GM19193 (cell line): ENCODE results near the gene PIGM.

Experiments
- POLR2A ChIP-seq: IDR thresholded peaks from 4 replicates; pipeline ENCODE4 v1.6.1; 2011; ENCODE audit not compliant: insufficient read depth, insufficient read length; ENCODE audit errors: extremely low read depth

PIGM gene

DNA sequence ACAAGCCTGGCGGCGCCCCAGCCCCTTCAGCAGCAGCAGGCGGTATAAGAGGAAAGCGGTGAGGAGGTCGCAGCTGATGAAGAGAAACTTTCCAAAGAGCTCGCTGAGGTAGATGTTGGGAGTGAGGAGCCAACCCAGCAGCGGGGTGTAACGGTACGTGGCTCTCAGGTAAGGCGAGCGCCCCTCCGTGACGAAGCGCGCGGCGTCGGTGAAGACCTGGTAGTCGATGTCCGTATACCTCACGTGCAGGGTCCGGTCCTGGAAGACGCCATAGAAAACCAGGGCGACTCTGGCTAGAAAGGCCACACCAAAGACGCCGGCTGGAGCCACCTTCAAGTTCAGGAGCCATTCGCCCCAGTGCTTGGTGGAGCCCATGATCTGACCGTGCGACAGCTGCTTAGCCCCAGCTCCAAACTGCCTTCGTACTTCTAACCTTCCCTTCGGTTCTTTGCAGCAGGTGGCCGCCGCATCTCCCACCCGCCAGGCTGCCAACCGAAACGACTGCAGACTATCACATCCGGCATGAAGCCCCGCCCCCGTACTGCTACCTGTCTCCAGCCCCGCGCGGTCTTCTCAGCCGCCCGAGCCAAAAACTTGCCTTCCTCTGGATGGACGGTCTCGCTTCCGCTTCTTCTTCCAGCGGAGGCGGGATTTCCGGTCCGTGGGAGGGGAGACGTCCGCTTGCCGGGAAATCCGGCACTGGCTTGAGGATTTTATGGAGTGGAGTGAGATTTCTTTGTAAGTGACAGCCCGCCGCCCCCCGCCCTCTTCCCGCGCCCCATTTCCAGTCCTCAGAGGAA, at the start of gene PIGM:
Gene PIGM (minus strand): TSS at position 626 of the 800 bp plus-strand sequence. CDS start 251 bp downstream, at position 375.
- peak; percentile 77 for TF ChIP-seq POLR2A

DNA sequence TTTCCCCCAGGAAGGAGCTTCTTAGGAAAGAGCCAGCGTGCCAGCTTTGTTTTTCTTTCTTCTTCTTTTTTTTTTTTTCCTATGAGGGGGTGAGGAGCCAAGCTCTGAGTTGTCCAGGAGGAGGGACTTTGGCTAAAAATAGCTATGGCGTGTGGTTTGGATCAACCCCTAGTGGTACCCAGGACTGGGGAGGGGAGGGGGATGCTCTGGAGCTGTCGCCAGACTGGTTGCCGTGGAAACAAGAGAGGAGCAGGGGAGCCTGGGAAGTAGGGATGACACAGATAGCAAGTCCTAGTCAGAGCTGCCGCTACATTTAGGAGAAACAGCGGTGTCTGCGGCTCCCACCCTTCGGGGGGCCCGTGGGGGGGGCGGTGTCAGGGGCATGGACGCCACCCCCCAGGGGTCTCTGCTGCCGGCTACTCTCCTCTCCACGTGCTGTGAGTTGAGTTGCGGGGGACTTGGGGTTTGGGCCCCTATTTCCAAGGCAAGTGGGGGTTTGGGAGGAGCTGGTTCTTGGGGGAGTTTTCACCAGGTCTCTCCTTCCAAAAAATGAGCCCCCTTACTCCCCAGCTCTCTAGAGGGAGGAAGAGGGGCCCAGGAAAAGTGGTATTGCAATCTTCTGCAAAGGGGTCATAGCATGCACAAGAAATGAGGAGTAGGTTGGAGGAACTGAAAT, 49.6 kb upstream of the PIGM start, which contains the start of gene KCNJ9:
Gene KCNJ9 (plus strand): TSS at position 278 of the 676 bp plus-strand sequence. CDS start 2,493 bp downstream, outside the sequence.
- no peak for TF ChIP-seq POLR2A

DNA sequence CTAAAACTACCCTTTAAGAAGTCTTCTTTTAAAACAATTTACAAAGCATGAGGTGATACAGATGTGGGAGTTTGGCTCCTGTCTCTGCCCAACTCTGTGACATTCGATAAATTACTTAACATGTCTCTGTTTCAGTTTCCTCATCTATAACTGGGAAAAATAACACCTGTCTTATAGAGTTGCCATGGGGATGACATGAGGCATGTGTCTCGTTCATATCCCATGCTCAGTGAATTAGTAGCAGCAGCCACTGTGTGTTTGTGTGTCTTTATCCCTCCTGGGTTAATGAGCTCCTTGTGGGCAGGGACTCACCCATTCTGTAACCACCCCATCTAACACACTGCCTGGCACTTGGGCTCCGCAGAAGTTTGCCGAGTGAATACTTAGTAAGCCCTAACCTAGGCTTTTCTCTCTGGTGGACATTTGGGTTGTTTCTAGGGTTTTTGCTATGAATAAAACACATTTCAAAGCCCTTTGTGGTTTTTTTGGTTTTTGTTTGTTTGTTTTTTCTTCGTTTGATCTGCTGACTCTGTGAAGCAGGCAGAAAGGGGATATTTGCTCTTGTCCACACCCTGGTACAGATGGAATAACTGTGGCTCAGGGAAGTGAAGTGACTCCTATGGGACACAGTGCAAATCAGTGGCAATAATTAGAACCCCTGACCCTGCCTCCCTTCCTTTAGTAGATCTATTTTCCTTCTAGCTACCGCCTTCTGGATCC, 48.8 kb upstream of the PIGM start:
- no peak for TF ChIP-seq POLR2A

DNA sequence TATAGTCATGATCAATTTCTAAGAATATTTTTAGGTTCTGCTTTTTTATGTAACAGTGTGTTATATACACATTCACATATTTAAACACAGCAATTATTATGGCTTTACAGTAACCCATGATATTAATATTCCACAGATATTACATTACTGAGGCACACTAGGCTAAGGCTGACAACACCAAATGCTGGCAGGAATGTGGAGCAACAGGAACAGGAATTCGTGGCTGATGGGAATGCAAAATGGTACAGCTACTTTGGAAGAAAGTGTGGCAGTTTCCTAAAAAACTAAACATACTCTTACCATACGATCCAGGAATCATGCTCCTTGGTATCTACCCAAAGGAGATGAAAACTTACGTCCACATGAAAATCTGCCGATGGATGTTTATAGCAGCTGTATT, 47.7 kb upstream of the PIGM start:
- no peak for TF ChIP-seq POLR2A

DNA sequence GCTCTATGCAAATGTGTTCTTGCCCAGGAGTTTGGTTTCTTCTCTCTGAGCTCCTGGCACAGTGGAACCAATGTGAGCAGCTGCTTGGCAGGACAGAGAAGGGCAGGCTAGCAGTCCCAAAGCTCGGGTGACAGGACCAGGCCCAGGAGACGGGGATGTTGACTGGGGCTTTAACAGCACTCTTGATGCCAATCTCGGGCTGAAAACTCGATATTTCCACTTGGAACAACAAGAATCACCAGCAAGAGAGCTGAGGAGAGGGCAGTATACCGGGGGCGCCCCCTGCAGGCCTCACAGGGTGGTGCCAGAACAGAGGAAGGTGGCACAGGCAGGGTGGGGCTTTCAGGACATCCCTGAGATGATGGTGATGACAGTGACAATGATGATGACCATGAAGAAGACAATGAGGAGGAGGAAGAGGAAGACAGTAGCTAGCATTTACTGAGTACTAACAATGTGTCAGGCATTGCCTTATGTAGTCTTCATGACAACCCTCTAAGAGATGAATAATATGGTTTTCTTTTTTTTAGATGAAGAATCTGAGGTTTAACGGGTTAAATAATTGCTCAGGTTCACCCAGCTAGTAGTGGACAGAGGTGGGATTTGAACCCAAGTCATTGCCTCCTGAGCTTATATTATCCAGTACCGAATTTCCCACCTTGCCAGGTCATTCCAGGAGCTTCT, 46.9 kb upstream of the PIGM start:
- no peak for TF ChIP-seq POLR2A

DNA sequence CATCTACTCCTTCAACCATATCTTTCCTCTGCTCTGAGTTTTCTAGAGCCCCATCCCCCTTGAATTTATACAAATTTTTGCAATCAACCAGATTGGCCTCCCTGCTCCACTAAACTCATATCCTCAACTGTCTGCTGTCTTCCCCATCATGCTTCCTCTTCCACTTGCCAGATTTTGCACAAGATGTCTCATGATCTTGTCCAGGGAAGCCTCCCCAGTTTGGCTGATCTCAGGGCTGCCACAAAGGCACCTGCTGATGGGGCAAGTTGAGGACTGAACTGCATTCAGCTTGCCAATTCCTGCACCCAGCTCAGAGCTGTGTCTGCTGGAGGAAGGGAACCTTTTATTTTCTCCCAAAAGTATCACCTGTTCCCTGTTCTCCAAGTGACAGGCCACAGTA, 45.7 kb upstream of the PIGM start:
- TF ChIP-seq POLR2A, result no peak

DNA sequence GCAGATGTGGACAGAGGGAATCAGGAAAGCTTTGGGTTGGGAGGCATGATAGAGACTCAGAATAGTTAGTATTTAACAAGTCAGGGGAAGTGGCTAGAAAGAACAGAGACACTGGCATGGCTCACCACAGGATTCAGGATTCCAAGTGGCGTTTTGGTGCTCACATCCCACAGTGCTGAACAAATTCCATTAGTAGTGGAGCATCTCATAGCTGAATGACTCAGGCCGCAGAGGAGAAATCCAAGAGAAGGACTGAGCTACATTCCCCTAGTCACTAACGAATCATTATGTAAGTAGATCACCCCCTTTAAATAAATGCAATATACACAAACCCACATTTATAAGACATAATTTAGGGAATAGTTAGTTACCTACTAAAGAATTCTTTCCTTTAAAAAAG, 44.5 kb upstream of the PIGM start:
- no peak for TF ChIP-seq POLR2A

DNA sequence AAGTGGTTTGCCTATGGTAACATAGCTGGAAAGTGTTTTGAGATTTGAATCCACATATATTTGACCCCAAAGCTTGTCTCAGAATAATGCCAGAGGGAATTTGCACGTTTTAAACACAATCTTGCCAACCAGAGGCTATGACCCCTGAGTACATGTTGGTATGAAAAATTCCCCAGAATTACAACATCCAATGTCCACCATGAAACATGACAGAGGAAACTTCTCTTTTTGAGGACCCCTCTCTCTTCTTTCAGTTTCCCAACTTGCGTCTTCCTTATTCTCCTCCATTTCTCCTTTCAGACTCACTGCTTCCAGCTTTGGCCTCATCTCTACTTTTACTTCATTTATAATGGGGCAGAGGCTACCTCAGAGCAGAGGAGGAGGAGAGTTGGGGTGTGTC, 44.0 kb upstream of the PIGM start:
- no peak for TF ChIP-seq POLR2A

DNA sequence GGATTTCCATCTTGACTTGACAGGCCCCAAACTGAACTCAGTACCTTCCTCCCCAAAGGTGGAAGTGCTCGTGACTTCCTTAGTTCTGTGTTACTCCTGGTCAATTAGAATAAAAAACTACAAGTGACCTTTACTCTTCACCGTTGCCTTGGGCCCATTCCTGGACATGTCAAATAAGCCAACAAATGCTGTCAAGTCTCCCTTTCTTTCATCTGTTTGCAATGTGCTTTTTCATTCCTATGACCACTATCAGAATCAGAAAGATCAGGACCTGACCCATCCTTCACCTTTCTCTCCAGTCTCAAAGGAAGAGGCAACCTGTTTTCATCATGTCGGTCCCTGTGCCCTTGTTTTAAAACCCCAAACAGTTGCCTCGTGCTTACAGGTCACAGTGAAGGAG, 43.1 kb upstream of the PIGM start:
- TF ChIP-seq POLR2A, result no peak

DNA sequence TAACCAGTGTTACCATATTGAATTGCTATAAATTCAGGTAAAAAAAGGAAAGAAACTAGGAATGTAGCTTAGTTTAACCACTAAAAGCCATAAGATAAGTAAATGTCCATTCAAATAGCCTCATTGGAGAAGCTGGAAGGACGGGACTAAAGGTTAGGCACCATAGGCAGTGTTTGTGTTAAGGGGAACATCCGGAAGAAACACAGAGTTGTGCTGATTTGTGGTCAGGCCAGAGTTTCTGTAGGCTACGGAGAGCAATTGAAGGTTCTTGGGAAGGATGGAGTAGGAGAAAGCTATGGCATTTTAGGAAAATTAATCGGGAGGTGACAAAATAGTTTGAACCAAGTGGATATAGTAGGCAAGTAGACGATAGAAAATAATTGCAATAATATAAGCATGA, 39.5 kb upstream of the PIGM start:
- TF ChIP-seq POLR2A, result no peak

DNA sequence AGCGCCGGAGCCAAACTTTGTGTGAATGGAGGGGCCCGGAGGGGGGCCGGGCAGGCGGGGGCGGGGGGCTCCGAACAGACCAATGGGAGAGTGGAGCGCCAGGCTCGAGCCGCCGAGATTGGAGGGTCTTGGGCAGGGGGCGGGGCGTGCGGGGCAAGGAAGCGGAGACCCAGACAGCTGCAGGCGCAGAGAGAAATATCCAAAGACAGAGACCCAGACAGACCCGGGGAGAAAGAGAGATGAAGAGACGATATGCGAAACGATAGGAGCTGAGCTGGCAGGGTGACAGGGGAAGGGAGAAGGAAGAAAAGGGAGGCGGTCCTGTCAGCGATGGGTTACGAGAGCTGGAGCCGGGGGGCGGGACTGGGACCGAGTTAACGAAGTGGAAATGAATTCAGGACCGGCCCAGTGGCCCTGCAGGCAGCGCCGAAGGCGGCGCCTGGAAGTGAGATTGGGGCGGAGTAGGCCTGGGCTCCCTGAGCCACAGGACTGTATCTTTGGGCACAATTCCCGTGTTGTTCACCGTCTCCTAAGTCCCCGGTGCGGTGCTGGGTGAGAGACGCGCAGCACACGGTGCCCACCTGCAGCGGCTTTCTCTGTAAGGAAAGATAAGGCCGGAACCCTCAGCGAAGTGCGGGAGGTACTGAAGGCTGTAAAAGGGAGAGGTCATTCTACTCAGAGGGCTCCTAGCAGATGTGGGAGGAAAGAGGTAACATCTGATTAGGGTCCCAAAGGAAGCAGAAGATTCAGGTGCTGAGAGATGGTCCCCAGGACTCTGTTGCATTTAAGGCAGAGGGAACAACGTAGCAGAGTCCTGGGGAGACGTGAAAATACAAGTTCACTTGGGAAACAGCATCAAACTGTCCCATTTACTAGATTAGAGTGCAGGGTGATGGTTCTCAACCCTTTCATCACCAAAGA, 38.7 kb upstream of the PIGM start:
- no peak for TF ChIP-seq POLR2A

DNA sequence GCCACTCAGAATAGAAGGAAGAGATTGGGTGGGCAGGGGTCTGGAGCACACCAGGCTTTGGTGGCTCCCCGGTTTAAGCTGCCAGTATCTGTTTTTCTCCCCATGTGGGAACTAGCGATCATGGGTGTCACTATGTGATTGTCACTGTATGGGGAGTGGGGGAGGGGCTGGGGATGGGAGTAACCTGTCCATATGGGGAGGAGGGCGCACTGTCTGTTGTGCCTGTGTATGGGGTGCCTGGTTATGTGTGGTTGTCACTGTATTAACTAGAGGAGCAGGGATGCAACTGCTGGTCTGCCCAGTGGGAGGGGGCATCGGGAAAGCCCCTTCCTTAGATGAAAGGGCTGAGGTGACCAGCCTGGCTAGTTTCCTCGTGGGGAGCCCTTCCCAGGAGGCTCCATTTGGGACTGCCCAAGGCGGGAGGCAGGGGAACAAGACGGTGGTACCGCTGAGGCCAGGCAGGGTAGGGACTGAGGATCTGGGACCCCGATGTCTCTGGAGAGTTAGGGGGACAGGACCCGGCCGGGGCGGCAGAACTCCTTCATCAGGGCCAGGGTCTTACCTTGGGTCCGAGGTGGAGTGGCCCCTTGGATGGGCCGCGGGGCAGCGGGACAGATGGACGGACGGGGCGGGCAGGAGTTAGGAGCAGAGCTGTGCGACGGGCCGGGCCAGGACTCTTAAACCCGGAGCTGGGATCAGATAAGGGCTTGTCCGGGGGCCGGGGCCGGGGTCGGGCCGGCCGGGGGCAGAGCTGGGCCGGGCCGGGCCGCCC, 37.9 kb upstream of the PIGM start, which contains the start of gene KCNJ10:
Gene KCNJ10 (minus strand): TSS at position 701 of the 772 bp plus-strand sequence. CDS start 27,628 bp downstream, outside the sequence.
- TF ChIP-seq POLR2A, result no peak

DNA sequence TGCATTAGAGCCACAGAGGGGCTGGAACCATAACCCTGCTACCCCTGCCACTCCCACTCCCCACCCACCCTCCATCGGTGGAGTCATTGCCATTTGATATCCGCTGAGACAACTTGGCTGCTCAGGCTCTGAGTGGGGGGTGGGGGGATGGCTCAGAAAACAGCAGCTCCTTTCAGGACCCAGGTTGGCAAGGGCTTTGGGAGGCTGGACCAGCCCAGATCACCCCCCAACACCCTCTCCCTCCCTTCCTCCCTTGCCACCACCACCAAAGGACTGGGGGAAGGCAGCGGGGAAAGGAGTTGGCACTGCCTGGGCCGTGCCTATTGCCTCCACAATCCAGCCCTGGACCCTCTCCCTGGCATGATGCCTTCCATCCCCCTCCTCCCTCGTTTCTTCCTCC, 36.4 kb upstream of the PIGM start:
- TF ChIP-seq POLR2A, result no peak
